Hematopoietic multipotent progenitor cell (in vitro differentiated cells): ENCODE measurements around the gene DDR2. TPM values are rescaled to one million over a fixed set of nuclear protein-coding genes. Genes with fewer than 3 reads are reported as not detected.
"Not testable (repeated sequence)": the region's sequence is repeated elsewhere in the genome, so short reads cannot be mapped to it uniquely, and the experiment has no call there.

Experiments used
- DNase-seq, 3 donors: peaks; one replicate each; pipeline ENCODE4 v3.0.0-alpha.2; 2011 to 2015; ENCODE audit warnings: low read depth in 2 of 3, low spot score in 2 of 3
- total RNA-seq: library from RNA; depleted of rRNA; stranded (reverse); fragments of >200 nt; gene quantifications from one replicate; pipeline ENCODE4 v1.2.3, GENCODE V29; 2012

DDR2 gene
- total RNA-seq, 1 donor, result 0.27 TPM

DNA sequence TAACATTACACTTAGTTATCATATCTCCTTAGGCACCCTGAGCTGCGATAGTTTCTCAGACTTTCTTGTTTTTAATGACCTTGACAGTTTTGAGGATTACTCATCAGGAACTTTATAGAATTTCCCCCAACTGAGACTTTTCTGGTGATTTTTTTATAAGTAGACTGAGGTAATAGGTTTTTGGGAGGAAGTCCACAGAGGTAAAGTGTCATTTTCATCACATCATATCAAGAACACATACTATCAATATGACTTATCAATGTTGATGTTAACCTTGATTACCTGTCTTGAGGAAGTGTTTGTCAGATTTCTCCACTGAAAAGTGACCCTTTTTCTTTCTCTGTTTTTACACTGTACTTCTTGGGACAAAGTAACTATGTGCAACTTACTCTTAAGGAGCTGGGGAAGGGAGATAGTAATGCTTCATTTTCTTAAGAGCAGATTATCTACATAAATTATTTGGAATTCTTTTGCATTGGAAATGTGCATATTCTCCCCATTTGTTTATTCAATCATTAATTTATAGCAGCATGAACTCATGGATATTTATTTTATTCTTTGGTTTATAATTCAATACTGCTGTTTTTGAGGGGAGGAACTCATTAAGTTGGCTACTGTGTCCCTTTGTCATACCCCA, 85.4 kb downstream of the DDR2 start:
- DNase-seq, result no peak

DNA sequence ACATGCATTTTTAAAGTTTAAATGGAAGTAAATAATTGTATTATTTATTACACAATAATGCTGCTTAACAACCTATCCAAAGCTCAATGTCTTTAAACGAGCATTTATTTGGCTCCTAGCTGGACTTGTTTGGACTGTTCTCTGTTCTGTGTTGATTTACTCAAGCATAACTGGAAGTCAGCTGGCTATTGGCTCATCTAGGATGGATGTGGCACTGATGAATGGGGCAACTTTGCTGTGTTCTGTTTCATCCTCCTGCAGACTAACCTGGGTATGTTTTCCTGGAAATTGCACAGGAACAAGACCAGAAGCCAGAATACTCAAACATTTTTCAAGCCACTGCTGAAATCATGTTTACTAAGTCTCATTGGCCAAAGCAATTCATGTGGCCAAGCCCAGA, 87.4 kb downstream of the DDR2 start:
- DNase-seq, result no peak

DNA sequence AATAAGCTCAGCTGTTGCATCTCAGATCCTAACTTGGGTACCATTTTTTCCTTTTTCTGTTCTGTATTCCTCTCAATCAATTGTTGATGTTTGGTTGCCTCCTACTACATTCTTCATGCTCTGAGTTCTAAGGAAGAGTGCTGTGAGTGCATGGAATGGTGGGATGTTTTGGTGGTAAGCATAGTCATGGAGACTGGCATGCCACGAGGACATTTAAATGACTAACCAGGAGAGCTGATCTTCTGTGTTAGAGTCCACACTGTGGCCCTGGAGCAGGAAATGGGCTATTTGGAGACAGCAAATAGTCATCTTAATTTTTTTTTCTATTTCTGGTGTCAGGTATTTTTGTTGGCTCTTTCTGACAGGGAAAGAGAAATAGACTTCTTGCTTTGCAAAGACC, 88.7 kb downstream of the DDR2 start:
- DNase-seq, result no peak

DNA sequence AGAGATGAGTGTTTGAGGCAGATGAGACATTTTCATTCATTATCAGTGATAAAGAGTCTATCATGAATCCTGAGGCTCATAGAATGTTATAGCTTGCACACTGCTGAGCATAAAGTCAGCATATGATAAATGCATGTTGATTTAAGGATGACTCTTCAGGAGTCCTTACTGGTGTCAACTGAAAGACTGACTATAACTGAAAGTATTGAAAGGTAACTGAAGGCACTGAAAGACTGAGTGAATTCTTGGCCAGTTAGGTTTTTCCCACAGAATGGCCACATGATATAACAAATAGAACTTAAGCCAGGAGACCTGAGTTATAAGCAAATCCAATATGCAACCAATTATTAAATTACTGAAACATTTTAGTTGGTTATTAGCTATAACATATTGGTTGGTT, 89.2 kb downstream of the DDR2 start:
- DNase-seq, result no peak

DNA sequence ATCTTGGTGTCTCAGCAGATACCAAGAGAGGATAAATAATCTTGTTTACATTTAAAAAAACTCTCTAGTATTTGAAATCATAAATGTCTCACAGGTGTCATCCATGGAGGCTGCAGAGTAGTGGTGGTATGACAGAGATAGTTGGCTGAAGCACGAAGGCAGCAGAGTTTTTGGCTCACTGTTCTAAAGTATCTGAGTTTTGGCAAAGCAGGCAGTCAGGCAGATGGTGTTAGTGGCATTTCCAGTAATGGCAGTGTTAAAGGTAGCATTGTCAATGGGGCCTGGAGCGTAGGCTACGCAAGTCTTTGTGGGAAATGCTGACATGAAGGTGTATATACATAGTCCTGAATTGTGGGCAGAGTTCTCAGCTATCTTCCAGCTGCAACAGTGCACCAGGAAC, 89.8 kb downstream of the DDR2 start:
- DNase-seq, result no peak

DNA sequence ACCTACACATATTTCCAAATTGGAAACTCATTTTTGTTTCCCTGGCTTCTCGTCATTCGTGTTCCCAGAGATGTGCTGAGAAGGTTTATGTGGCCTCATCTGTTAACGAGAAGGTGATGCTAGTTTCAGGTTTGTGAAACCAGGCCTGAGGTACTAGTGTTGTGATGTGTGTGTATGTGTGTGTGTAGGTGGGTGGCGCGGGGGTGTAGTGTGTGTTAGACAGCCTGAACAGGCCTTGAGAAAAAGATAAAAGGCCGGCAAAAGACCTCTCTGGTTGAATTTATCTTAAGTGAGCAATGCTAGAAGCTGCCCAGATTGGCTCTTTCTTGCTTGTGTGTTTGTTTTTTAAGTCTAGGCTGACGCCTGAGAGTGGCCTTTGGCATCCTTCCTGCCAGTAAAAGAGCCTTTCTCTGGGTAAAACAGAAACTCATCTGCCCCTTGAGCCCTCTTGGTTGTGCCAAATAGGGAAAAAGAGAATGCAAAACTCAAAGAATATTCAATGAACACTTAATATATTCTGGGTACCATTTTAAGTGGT, 92.4 kb downstream of the DDR2 start:
- no peak for DNase-seq

DNA sequence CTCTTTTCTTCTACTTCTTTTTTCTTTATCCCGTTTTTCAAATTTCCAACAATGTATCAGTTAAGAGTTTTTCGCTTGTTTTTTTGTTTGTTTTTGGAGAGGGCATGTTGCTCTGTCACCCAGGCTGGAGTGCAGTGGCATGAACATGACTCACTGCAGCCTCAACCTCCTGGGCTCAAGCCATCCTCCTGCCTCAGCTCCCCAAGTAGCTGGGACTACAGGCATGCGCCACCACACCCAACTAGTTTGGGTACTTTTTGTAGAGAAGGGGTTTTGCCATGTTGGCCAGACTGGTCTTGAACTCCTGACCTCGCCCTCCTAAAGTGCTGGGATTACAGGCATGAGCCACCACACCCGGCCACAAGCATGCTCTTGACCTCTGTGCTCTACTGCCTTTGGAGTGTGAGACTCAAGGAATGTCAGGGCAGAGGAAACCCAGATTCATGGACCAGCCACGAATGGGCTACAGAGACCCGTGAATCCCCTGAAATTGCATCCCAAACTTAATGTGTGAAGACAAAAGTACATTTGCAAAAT, 93.1 kb downstream of the DDR2 start:
- no peak for DNase-seq

DNA sequence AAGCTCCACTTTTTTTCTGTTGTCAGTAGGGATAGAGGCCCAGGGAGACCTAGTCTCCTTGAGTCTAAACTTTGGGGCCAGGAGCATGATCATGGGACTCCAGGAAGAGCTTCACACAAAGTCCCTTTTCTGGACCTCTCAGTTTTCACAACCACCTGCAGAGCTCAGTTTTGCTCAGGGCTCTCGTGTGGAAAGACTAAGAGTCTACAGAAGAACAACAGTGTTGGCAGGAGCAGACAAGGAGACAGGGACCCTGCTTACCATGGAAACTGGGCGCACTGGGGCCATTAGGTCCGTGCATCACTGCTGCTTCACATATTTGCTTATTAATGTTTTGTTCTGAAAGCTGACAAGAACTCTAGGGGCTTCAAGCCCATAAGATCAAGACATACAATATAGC, 94.3 kb downstream of the DDR2 start:
- no peak for DNase-seq

DNA sequence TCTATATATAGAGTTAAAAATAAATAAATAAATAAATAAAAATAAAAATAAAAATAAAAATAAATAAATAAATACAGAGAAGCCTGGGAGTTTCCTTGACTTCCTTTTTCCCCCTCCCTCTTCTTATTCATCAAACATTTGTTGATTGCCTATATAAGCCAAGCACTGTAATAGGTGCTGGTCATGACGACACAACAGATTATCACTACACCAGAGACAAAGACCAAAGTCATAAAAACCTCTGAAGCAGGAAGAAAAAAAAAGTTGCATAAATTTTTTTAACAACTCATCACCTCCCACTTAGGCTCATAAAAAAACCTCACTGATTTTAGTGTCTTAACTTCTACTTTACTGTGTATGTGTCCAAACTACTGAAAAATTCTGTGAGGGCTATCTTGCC, 95.2 kb downstream of the DDR2 start:
- DNase-seq, result not testable (repeated sequence)

DNA sequence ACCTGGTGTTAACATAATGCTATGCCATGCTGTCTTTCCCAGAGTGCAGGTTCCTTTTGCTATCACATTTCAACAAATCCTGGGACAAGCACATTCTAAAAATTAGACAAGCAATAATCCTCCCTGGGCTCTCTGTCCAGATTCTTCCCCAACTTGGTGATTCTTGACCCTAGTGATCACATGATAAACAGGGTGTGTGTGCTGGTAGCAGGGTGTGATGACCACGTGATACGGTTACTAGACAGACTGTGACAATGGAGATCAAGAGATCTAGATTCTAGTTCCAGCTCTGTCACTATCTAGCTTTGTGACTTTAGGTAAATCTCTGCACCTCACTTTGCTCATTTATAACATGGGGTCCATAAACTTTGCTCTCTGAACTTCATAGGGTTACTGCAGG, 96.3 kb downstream of the DDR2 start:
- DNase-seq, result no peak

DNA sequence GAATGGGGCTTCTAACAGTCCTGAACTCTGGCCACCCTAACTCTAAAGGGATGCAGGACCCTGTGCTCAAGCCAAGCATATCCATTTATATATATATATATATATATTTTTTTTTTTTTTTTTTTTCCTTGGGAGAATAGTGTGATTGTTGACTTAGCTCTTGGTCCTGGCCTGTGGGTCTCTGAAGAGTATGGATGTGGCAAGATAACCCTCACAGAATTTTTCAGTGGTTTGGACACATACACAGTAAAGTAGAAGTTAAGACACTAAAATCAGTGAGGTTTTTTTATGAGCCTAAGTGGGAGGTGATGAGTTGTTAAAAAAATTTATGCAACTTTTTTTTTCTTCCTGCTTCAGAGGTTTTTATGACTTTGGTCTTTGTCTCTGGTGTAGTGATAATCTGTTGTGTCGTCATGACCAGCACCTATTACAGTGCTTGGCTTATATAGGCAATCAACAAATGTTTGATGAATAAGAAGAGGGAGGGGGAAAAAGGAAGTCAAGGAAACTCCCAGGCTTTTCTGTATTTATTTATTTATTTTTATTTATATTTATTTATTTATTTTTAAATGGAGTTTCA, 97.0 kb downstream of the DDR2 start:
- not testable (repeated sequence) for DNase-seq

DNA sequence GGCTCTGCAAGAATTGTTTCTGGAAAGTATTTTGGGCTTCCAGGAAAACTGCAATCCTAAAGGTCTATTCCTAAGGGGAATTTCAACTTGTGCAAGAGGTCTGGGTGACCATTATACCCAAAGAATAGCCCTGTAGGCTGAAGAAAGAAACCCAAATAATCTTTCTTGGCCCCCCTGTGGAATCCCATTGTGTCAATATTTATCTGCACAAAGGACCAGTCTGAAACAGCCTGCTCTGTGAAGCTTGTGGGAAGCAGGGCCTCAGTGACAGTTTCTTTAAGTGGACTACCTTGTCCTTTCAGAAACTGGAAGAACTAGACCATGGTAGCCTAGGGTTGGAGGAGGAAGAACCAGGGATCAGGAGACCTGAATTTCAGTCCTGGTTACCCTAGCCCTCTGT, 99.8 kb downstream of the DDR2 start:
- DNase-seq, result no peak

DNA sequence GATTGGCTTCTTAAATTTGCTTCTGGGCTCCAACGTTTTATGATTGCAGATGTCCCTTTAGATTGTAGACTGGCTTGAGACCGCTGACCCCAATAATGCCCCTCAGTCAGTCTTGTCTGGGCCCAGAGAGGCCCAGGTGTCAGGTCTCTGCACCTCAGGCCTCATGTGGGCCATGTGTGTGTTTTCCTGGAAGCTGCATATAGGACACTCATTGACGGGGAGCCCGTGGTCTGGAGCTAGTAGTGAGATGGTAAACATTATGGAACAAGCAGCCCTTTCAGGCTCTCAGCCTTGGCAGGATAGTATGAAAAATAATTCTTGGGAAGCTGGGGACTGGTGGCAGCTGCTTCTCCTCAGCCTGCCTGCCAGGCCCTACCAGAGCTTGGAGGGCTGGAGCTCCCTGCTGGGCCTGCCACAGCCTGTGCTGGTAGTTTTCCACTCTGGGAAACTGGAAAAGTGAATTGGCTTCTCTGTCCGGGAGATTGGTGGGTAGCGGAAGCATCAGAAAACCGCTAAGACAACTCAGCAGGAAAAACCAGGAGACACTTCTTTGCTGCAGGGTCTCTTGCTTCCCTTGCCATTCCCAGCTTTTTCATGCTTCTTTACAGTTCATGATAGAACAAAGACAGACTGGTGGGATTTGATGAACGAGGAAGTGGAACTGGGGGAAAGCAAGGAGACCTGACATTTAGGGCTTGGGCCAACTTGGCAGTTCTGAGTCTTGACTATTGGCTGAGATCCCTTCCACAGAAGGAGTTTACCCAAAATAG, 100.5 kb downstream of the DDR2 start:
- no peak for DNase-seq

DNA sequence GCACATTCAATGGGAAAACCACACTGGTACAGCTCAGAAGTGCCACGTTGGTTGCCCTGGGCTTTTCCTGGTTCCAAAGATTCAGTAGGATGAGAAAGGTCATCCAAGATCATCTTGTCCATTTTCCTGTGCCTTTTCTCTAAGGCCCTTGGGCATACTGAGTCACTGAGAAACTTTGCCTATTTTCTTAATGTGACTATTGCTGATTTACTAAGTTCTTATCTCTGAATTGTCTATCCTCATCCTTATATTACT, 101.0 kb downstream of the DDR2 start:
- no peak for DNase-seq

DNA sequence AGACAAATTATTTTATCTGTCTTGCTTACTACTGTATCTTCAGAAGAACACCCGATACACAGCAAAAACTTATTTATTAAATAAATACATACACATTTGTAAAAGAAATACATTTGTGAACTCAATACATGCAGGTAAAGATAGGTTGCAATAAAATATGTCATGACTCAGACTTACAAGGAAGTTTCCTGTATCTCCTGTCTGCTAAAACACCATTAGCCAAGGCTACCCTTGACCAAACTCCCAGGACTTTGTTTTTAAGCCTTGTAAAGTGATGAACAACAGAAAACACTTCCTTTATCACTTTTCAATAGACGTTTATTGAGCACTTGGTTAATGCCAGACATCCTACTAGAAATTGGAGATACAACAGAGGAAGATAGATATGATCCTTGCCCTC, 101.8 kb downstream of the DDR2 start:
- DNase-seq, result no peak

DNA sequence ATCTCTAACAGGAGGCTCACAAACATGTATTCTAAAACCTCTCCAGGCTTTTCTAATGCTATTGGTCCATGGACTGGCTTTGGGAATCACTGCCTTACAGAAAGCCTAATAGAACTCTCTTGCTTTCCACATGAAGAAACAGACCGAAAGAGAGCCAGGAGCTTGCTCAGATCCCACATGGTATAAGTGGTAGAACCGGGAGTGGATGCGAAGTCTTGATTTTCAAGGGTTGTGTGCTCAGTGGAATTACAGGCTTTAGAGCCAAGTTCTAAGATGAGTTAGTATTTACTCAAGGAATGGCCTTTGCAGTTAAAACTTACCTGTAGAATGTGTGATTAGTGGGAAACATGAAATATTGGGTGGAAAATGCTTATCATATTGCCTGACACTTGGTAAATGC, 103.9 kb downstream of the DDR2 start:
- DNase-seq, result no peak

DNA sequence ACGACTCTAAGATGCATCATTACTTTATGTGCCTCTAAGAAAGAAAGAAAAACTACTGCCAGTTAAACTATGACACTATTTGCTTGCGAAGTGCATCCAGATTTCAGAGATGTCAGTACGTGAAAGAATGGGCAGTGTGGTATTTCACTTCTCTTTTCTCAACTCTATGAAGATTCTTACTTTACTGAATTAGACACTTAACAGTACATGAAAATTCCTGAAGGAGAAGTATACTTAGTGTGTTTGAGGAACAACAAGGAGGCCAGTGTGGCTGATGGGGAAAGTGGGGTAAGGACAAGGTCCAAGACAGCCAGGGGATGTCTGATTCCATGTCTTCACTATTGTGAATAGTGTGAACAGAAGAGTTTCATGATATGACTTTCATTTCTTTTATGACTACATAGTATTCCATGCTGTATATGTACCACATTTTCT, 104.4 kb downstream of the DDR2 start:
- no peak for DNase-seq

DNA sequence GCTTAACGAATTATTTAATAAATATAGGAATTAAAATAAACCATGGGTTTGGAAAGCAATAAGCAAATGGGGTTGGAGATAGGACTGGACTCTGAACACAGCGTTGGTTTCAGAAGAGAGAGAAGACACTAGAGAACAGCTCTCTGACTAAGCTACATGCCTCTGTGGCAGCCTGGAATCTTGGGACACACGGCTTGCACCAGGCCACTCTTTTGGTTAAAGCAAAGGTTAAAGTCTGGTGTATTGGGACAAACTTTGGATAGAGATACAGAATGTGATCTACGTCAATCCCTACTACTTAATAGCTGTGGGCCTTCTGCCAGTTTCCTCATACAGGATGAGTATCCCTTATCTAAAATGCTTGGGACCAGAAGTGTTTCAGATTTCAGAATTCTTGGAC, 108.5 kb downstream of the DDR2 start:
- DNase-seq, result no peak

DNA sequence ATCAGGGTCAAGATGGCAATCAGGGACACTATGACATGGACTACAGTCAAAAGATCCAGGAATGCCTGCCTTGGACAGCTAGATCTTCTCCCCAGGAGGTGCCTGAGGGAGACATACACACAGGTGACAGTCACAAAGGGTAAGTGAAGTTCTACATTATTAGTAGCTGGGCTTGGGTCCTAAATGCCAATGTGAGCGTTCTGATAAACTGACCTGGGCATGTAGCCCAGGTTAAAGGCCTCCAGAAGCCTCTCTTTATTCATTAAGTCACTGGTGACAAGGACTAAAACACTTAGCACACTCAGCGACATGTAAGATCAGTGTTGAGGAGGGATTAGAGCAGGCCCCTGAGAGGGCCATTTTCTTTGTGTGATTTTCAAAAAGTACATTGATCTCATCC, 109.3 kb downstream of the DDR2 start:
- no peak for DNase-seq

DNA sequence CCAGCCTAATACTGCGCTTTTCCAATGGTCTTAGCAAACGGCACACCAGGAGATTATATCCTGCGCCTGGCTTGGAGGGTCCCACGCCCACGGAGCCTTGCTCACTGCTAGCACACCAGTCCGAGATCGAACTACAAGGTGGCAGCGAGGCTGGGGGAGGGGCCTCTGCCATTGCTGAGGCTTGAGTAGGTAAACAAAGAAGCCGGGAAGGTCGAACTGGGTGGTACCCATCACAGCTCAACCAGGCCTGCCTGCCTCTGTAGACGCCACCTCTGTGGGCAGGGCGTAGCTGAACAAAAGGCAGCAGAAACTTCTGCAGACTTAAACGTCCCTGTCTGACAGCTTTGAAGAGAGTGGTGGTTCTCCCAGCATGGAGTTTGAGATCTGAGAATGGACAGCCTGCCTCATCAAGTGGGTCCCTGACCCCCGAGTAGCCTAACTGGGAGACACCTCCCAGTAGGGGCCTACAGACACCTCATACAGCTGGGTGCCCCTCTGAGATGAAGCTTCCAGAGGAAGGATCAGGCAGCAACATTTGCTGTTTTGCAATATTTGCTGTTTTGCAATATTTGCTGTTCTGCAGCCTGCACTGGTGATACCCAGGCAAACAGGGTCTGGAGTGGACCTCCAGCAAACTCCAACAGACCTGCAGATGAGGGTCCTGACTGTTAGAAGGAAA, 114.1 kb downstream of the DDR2 start:
- not testable (repeated sequence) for DNase-seq

DNA sequence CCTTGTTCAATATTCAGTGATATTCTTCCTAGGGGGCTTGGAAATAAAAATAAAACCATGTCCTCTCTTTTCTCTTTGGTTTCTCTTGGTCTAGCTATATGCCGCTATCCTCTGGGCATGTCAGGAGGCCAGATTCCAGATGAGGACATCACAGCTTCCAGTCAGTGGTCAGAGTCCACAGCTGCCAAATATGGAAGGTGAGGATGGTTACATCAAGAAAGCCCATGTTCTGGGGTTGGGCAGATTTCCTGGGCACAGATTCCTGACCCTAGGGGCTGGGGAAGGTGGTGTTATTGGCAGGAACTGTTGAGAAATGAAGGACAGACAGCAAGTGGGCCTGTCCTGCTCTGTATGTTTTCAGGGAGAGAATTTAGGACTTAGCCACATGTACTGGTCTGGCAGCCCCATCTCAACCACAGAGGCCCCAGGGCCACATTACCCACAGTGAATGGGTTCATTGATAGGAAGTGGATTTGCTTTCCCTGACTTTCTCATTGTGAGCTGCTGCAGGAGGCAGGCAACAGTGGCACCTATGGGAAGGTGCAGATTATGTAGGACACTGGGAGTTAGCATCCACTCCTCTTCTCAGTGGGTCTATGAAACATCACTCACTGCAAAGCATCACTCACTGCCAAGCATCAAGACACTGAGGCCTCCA, 120.9 kb downstream of the DDR2 start:
- DNase-seq, result no peak
